RWPE1 (cell line): Measurements from ENCODE around the gene MSRB2.
"Not testable (repeated sequence)": the region's sequence is repeated elsewhere in the genome, so short reads cannot be mapped to it uniquely, and the experiment has no call there.

Experiments
- CTCF ChIA-PET: fragments of 350-600 bp; sonication (Branson Sonifier 250); formaldehyde crosslinking; extraction: SDS; loops from one replicate; lab custom pipeline; 2021; lab: Yijun Ruan, JAX
- POLR2A ChIA-PET: fragments of 400-600 bp; formaldehyde crosslinking; extraction: SDS; loops from one replicate; lab custom pipeline; 2020; ENCODE audit warnings: antibody characterized with exemption; ENCODE audit not compliant: low non-redundant PET; lab: Yijun Ruan, JAX
- DNase-seq: peaks from one replicate; pipeline ENCODE4 v3.0.0; 2012; ENCODE audit warnings: low spot score
- H3K27ac ChIP-seq: fragments of 450-650 bp; 2 replicates; pipeline ENCODE4 v1.5.1; 2017
- CTCF ChIP-seq: fragments of 450-650 bp; conservative IDR thresholded peaks from 2 replicates; pipeline ENCODE4 v1.5.1; 2017; ENCODE audit warnings: low read depth, mild to moderate bottlenecking

The MSRB2 gene

DNA sequence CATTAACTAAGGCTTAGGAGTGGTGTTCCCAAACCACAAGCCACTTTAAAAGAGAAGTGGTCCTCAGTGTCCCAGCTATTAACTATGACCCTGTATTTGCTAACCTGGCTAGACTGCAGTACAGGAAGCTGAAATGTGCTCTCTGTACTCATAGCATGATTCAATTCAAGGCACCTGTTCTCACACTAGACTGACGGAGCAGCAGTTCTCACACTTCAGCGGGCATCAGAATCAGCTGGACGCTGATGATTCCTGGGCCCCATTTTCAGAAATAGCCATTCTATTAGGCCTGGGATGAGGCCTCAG lies 24.5 kb upstream of the MSRB2 start:
- ChIA-PET CTCF (no interaction called here), POLR2A (no interaction called here)
- no peak overlapping the region for H3K27ac ChIP-seq
- TF ChIP-seq CTCF = no peak
- DNase-seq = no peak

- CTCF ChIA-PET, H3K27ac ChIP-seq, POLR2A ChIA-PET, DNase-seq: not testable (repeated sequence)
Observed at GRCh38 chr10:23072593-23072992, 22.8 kb upstream of the MSRB2 start.

GRCh38 chr10:23073527-23073926 lies 21.9 kb upstream of the MSRB2 start:
- CTCF ChIA-PET = interaction anchor here (0.6 kb wide), 1 partner anchor 920 kb away, joined by 4 read pairs; no protein-coding TSS in a partner anchor
- TF ChIP-seq CTCF = no peak
- no peak for DNase-seq
- POLR2A ChIA-PET = no interaction called here
- peak overlapping the region; percentile 48; the same call in 1 of the 2 replicates for H3K27ac ChIP-seq

DNA sequence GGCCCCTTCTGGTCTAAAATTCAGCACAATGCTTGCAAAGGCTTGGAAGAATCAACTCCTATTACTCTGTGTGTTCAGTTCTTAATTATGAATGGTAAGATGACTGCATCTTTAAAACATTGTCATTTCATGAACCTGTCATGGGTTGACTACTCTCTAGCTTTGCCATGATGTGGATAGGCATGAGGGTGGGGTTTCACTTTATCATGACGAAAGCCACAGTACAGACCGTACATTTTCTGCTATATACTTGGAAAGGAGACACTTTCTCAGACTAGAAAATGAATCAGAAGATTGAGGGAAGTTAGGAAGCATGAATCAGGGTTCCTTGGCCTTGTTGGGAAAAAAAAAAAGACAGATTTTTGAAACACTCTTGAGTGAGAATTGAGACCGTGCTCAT lies 19.7 kb upstream of the MSRB2 start:
- TF ChIP-seq CTCF = no peak
- no peak overlapping the region for H3K27ac ChIP-seq
- CTCF ChIA-PET = no interaction called here
- no peak for DNase-seq
- POLR2A ChIA-PET = no interaction called here

DNA sequence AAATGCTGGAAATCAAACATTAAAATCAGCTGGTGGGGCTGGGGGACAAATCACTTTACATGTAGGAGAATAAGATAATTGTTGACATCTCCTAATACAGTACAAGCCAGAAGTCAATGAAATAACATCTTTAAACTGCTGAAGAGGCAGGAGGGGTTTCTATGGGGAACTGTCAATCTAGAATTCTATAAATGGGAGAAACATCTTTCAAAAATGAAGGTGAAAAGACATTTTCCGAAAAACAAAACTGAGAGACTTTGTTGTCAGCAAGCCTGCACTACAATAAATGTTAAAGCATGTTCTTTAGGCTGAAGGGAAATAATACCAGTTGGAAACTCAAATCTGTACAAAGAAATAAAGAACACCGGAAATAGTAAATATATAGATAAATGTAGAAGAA lies 17.3 kb upstream of the MSRB2 start:
- CTCF ChIA-PET = interaction anchor here (0.7 kb wide), 1 partner anchor 90 kb away, joined by 4 read pairs; no protein-coding TSS in a partner anchor
- POLR2A ChIA-PET = no interaction called here
- TF ChIP-seq CTCF = no peak
- no peak for DNase-seq
- no peak overlapping the region for H3K27ac ChIP-seq

DNA sequence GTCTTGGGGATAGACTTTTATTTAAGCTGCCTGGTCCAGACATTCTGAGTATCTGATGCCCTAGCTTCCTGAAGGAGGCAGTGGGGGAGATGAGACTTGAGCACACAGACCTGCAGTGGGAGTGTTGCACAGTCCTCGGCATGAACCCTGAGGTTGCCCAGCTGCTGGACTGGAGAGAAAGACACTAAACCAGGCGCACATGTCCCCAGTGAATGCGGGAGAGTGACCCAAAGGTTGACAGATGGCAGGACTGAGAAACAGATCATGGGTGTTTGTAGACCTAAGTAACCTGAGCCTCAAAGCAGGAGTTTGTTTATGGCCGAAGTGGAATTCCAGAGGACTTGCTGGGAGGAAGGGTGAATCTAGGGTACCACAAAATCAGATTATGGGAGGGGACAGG lies 15.7 kb upstream of the MSRB2 start:
- DNase-seq = no peak
- no peak for TF ChIP-seq CTCF
- CTCF ChIA-PET = interaction anchor here (0.7 kb wide), 1 partner anchor 454 kb away, joined by 3 read pairs; no protein-coding TSS in a partner anchor

DNA sequence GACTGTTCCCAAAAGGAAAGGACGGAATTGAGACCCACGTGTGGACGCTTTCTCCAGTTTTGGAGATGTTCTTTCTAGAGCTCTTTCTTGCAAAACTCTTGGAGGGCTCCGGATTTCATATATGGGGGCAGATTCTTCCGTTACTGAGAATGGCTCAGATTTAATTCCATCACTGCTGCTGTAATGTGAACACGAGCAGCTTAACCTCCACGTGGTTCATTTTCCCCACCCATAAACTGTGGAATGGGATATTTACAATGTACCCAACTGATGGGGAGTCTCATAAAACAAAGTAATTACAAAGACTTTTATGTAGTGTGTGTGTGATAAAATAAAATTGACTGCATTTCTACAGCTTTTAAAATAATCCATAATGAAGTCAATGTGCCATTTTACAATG lies 15.1 kb upstream of the MSRB2 start:
- no peak for DNase-seq
- ChIA-PET POLR2A (no interaction called here), CTCF (interaction anchor here (0.5 kb wide), 1 partner anchor 1845 kb away, joined by 5 read pairs; no protein-coding TSS in a partner anchor)
- no peak for TF ChIP-seq CTCF
- H3K27ac ChIP-seq = no peak overlapping the region

More for the DNA sequence above, 15.7 kb upstream of the MSRB2 start:
- no peak overlapping the region for H3K27ac ChIP-seq
- POLR2A ChIA-PET = no interaction called here
